ENCODE data around the gene POLL.

GRCh38 chr10:101580486-101581399 lies 7.3 kb downstream of the POLL start:
- no peak for TF ChIP-seq SP1 (IDR thresholded peaks at IDR 0.05; ENCODE audit: low read depth)
- TF ChIP-seq JUND (IDR thresholded peaks at IDR 0.05) = no peak
- no peak for TF ChIP-seq CTCF (IDR thresholded peaks at IDR 0.05 in 2 of 3, conservative IDR thresholded peaks at IDR 0.05 in 1 of 3; ENCODE audit: borderline replicate concordance in 1 of 3, insufficient read depth in 1 of 3, low read depth in 2 of 3, low read length in 2 of 3)
